Upper lobe of right lung (tissue), 1 donor: Measurements from ENCODE around the gene VSIG10. TPM values are rescaled to one million over a fixed set of nuclear protein-coding genes. Genes with fewer than 3 reads are reported as not detected.
"Not testable (repeated sequence)": the region's sequence is repeated elsewhere in the genome, so short reads cannot be mapped to it uniquely, and the experiment has no call there.

Experiments
- ATAC-seq: fragments of 200-7000 bp; cut with Tn5 transposase; one replicate; pipeline ENCODE4 v1.9.1; 2020; ENCODE audit warnings: mild to moderate bottlenecking, moderate library complexity
- DNase-seq: peaks from one replicate; pipeline ENCODE4 v3.0.0-alpha.2; 2020
- H3K27ac ChIP-seq: fragments of 200-600 bp; one replicate; pipeline ENCODE4 v1.8.0; 2022
- H3K27me3 ChIP-seq: fragments of 200-600 bp; one replicate; pipeline ENCODE4 v1.8.0; 2022; ENCODE audit warnings: mild to moderate bottlenecking
- H3K36me3 ChIP-seq: fragments of 200-600 bp; one replicate; pipeline ENCODE4 v1.8.0; 2022
- H3K4me1 ChIP-seq: fragments of 200-600 bp; one replicate; pipeline ENCODE4 v1.8.0; 2022
- H3K4me3 ChIP-seq: fragments of 200-600 bp; one replicate; pipeline ENCODE4 v1.8.0; 2022; ENCODE audit warnings: mild to moderate bottlenecking
- H3K9me3 ChIP-seq: fragments of 200-600 bp; one replicate; pipeline ENCODE4 v1.8.0; 2022
- CTCF ChIP-seq: fragments of 200-600 bp; IDR thresholded peaks from one replicate; pipeline ENCODE4 v1.8.0; 2022; ENCODE audit warnings: antibody characterized with exemption
- intact Hi-C: fragments of 100-400 bp; cut with DNase I; formaldehyde crosslinking; loops from one replicate; pipeline ENCODE4 v1.11.0; 2022
- total RNA-seq: library from RNA; stranded (reverse); fragmentation: NEBNext Ultra II Directional; extraction: Animal tissue kit (Norgen Biotek cat#: 25700); gene quantifications from one replicate; pipeline ENCODE4 v1.2.1, GENCODE V29; 2021
- donor health status: DM: no; HTN: yes; CAD: no; lungs with severe emphysema.

The VSIG10 gene
- total RNA-seq, 1 donor from 2014 or later: 52.4 TPM

GRCh38 chr12:118135788-118136558, 32.2 kb upstream of the VSIG10 start, which contains the start of gene PEBP1:
Gene PEBP1 (plus strand): TSS chr12:118136124. CDS start chr12:118136210, 86 bp downstream.
- Histone ChIP-seq H3K9me3 (no peaks in the 10 kb centered on the region), H3K27ac (peak within 1 kb of the TSS; percentile 92), H3K4me1 (peaks cover 12% of the 10 kb centered on the region), H3K36me3 (peaks cover 31% of the 10 kb centered on the region), H3K27me3 (no peaks in the 10 kb centered on the region), H3K4me3 (peak within 1 kb of the TSS; percentile 98)
- peak; percentile 100 for ATAC-seq
- DNase-seq: peak; percentile 98
- intact Hi-C loops: no loop called here
- no peak for TF ChIP-seq CTCF

- H3K4me1 ChIP-seq, H3K27me3 ChIP-seq, ATAC-seq, H3K4me3 ChIP-seq, H3K9me3 ChIP-seq, H3K27ac ChIP-seq, intact Hi-C loops, DNase-seq, H3K36me3 ChIP-seq: not testable (repeated sequence)
These were observed 25.6 kb upstream of the VSIG10 start for GRCh38 chr12:118129436-118129835.

GRCh38 chr12:118127867-118128266, 24.1 kb upstream of the VSIG10 start:
- no peaks in the 10 kb centered on the region for H3K4me1 ChIP-seq
- no peak overlapping the region for H3K27ac ChIP-seq
- H3K4me3 ChIP-seq: no peak overlapping the region
- DNase-seq (peak; percentile 35), ATAC-seq (no peak)
- no peaks in the 10 kb centered on the region for H3K9me3 ChIP-seq
- no peak for TF ChIP-seq CTCF
- no peaks in the 10 kb centered on the region for H3K27me3 ChIP-seq
- intact Hi-C loops: no loop called here
- H3K36me3 ChIP-seq: no peaks in the 10 kb centered on the region

GRCh38 chr12:118126119-118126757, 22.4 kb upstream of the VSIG10 start:
- H3K4me3 ChIP-seq: no peak overlapping the region
- no peaks in the 10 kb centered on the region for H3K9me3 ChIP-seq
- ATAC-seq (peak; percentile 72), DNase-seq (peak; percentile 82)
- peaks cover 2% of the 10 kb centered on the region for H3K4me1 ChIP-seq
- no peak for TF ChIP-seq CTCF
- no peaks in the 10 kb centered on the region for H3K27me3 ChIP-seq
- H3K36me3 ChIP-seq: no peaks in the 10 kb centered on the region
- H3K27ac ChIP-seq: no peak overlapping the region
- intact Hi-C loops: no loop called here

- no peak for ATAC-seq
- Histone ChIP-seq H3K36me3 (no peaks in the 10 kb centered on the region), H3K9me3 (no peaks in the 10 kb centered on the region), H3K27me3 (no peaks in the 10 kb centered on the region), H3K27ac (no peak overlapping the region), H3K4me3 (no peak overlapping the region), H3K4me1 (peaks cover 5% of the 10 kb centered on the region)
- intact Hi-C loops: no loop called here
- TF ChIP-seq CTCF: no peak
- peak; percentile 20 for DNase-seq
These were observed 21.9 kb upstream of the VSIG10 start for GRCh38 chr12:118125743-118126118.

GRCh38 chr12:118124333-118124874, 20.6 kb upstream of the VSIG10 start:
- TF ChIP-seq CTCF: no peak
- no peaks in the 10 kb centered on the region for H3K27me3 ChIP-seq
- peaks cover 10% of the 10 kb centered on the region for H3K4me1 ChIP-seq
- ATAC-seq (no peak), DNase-seq (no peak)
- no peaks in the 10 kb centered on the region for H3K9me3 ChIP-seq
- H3K36me3 ChIP-seq: no peaks in the 10 kb centered on the region
- H3K4me3 ChIP-seq: no peak overlapping the region
- H3K27ac ChIP-seq: no peak overlapping the region
- intact Hi-C loops: no loop called here
